Retina (tissue), 1 donor: ENCODE data around the gene GARS1.

ENCODE experiments used
- DNase-seq: peaks from one replicate; pipeline ENCODE4 v3.0.0-alpha.2; 2016

The GARS1 gene

DNA sequence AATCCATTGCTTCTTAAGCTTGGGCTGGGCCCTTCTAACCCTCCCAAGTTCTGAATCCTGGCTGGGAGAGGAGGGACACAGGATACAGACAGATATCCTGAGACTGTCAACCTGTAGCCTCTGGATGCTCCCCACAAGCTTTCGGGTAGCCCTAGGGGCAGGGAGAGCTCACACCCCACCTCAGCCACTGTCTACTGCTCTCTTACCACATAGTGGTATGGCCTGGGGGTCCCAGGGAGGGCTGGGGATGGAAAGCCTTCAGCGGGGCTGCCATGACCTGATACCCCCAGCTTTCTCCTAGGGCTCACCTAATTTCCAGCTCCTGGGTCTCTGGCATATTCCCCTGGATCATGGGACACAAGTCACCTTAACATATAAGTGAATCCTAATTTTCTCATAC lies 62.5 kb downstream of the GARS1 start:
- no peak for DNase-seq

DNA sequence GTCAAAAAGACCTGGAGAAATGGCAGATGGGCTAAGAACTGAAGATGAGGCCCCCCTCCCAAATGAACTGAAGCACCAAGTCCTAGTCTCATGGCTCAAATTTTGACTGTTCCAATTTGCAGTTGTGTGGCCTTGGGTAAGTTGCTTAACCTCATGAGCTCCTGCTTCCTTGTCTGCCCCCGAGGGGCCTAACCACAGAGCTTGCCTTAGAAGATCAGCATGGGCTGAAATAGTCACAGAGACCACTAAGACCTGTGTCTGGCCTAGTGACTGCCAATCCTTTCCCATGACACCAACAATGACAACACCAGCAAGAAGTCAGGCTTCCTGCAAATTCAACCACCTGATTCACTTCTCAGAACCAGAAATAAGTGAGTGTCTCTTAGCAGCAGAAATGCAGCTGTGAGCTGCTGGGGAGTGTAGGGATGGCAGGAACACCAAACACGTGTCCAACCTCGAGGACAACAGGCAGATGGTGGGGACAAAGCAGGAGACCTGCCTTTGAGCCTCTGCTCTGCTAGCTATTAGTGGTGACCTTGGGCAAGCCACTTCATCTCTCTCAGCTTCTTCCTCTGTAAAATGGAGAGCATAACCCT lies 63.9 kb downstream of the GARS1 start:
- DNase-seq: no peak

DNA sequence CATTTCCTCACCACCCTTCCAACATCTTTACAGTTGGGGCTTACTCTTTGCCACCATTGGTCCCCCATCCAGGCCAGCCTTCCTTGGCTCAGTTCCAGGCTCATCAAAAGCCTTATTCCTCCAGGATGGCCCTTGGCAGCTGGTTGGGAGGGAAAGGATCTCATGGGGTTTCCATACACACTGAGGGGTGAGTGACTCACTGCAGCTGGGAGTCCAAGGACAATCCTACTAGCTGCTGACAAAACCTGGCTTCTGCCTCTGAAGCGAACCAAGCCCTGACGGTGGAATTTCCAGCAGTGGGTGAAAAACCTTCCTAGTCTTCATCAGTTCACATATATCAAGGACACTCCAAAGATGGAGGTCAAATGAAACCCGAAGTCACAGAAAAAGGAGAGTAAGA lies 64.6 kb downstream of the GARS1 start:
- no peak for DNase-seq

DNA sequence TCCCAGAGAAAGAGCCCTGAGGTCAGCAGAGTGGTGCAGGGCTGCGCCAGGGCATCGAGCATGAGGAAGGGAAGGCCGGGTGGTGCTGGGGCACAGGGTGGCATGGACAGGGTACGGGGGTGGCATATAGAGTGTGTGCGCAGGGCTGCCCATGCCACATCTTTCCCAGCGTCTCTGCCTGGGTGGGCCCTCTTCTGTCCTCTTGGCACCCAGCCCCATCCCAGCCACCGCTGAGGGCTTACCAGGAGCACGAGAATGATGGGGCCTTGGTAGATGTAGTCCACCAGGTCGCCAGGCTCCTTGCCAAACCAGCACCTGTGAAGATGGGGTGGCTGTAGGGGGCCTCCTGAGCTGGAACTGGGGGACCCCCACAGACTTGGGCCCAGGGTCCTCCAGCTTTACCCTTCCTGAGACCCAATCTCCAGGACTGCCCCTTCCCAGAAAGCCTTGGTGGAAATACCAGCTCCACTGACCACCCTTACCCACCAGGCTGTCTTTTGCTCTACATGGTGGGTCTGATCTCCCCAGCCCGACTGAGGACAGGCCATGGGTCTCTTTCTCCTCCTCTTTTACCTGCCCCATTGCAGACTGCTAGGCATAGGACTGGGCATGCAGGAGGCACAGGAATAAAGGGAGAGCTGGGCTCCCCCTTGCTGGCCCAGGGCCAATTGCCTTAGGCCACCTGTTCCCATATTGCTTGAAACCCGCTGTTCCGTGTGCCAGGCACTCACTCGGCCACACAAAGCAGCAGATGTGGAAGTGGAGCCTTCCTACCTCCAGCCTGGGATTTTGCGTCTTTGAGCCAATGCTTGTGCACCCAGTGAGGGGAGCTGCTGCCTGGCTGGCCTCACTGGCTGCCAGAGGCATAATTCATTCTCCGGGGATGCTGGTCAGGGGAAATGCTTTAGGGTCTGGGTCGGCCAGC lies 65.9 kb downstream of the GARS1 start:
- DNase-seq: no peak

DNA sequence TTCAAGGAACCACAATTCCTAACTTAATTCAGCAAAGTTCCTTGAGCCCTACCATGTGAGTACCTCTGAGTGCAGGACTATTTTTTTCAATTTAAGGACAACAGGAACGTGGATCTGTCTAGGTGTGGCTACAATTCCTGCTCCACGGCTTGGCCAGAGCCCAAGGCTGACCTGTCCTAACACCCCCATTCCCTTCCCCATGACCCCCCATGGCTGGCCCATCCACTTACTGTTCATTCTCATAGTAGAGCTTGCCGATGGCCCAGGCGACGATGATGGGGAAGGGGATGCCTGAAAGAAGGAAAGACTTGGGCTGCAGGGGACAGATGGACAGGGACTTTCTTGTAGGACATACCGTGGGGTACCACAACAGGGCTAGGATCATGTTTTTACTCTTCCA lies 67.2 kb downstream of the GARS1 start:
- DNase-seq: no peak

DNA sequence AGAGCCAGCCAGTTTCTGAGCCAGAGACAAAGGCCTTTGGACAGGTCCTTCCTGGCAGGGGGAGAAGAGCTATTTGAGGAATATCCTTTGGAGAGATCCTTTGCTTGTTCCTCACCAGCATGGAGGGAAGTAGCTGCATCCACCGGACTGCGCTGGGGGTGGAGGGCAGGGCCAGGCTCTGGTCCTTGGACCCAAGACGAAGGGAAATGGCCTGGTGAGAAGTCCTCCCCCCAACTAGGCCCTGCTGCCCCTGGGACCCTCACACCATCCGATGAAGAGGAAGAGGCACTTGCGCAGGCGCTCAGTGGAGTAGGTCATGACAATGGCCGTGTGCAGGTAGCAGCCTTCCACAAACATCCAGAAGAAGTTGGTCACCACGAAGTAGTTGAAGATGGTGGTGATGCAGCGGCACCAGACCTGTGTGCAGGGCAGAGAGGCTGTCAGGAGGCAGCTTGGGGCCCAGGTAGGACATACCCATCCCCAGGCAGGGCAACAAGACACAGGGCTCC lies 67.8 kb downstream of the GARS1 start:
- no peak for DNase-seq

DNA sequence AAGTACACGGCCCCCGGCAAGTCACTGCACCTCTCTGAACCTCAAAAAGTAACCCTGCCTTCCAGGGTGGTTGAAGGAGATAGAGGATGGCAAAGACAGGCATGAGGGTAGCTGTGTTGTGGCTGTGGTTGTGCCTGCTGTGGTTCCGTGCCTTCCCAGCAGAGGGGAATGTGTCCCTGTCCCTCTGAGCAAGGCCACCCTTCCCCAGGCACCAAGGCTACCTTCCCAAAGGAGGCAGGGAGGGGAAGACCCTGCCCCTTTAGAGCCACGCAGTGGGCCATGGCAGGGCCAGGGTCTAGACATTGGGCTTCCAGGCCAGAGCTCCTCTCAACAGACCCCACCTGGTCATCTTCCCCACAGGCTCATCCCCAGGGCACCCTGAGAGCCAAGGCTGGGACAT lies 68.7 kb downstream of the GARS1 start:
- DNase-seq: no peak

DNA sequence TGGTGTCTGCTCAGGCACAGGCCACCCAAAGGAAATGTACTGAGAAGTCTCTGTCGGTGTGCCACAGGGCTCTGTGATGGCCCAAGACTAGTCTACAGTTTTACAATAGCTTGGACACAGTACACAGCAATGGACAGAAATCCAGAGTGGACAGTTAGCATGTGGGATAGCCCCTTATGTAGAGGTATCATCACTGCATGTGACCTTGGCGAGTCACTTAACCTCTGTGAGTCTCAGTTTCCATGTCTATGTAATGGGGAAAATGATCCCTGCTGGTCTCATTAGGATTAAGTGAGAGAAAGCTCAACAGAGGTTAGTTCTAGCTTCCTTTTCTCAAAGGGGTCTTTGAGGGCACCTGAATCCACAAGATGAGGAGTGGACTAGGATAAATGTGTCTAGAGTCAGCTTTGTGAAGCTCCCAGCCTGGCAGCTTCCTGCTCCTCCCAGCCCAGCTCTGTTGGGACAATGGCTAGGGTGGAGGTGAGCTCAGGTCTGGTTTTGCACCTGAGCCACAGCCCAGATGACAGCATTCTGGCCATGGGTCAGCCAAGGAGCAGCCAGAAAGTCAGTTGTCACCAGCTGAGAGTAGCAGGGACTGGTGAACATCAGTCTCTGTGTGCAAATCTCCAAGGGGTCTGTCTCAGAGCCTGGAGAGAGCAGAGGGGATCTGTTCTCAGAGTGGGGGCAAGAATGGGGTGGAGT lies 69.7 kb downstream of the GARS1 start:
- no peak for DNase-seq

DNA sequence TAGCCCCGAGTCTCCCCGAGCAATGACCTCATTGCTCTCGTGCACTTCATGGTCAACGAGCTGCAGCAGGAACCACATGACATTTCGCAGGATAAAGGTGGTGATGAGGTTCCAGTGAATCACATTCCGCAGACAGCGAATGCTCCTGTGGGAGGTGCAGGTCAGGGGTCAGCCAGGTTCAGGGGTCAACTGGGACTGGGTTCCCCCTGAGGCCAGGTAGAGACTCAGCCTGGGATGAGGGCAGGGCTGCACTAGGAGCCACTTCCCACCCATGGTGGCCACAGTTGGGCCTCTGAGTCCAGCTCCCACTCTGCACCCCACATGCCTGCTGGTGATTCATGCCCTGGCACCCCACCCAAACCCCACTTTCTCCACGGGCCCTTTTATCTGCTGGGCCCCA lies 70.4 kb downstream of the GARS1 start:
- DNase-seq: no peak

DNA sequence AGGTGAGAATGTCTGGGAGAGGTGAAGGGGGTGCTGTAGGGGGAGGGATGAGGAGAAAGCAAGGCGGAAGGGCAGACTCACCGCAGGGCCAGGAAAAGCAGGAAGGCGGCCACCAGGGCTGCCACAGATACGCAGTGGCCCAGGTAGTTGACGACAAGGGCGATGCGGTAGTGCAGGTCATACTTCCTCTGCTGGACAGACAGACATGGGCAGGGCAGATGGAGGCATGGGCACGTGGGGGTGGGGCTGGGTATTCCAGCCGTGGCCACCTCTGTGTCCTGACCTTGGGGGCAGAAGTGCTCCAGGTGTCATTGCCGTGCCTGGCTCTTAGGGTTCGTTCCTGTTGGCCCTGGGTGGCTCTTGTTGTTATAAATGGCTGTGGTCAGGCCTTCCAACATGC lies 70.8 kb downstream of the GARS1 start:
- DNase-seq: no peak

DNA sequence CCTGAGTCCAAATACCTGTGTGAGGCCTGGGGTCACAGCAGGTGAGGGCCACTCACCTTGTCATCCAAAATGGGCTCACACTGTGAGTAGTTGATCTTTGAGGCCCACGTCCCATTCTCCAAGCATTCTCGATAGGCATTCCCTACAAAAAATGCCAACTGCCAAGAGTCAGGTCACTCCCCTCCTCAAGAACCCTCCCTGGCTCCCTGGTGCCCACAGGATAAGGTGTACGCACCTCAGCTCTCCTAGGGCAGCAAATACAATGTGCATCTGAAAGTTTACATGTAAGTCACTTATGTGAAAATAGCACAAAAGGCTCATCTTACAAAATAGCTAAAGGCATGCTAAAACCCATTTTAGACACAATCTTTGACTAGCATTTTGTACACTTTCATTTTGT lies 72.5 kb downstream of the GARS1 start:
- no peak for DNase-seq

DNA sequence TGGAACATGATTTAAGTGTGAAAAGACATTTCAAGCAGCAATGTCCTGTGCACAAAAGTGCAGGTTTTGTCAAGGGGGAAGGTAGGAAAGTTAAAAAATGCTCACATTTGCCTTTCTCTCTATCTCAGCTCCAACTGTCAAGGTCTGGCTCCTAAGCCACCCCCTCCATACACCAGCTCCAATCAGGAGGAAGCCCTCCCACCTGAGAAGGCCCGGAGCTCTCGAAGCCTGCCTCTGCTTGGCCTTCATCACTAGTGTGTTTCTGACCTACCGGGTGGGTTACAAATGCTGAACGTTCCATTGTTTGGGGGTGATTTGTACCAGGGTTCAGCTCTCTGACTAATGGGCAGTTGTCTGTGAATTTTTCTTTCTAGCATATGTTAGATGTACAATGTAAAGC lies 73.4 kb downstream of the GARS1 start:
- DNase-seq: no peak

DNA sequence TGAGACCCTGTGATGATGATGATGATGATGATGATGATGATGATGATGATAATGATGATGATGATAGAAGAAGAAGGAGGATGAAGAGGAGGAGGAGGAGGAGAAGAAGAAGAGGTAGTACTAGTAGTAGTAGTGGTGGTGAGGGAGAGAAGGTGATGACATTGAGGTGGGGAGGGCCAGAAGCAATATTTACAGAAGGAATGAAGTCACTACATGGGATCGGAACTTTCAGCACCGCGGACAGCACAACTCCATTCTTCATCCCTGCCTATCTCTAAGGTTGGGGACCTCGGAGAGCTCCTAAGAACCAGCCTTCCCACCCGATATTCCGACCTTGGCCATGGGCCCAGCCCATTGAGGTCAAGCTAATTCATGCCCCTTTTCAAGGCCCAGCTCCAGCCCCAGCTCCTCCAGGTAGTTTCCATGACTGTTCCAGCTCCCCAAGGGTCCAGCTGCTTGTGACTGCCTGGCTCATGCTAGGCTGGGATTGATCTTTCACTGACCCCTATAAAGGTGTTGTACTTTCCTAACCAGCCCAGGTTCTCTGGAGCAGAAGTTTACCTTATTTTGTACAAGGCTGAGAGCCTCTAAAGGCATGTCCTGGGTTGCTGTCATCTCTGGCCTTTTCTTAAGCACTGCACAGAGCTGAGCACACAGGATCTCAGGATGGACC lies 77.3 kb downstream of the GARS1 start:
- peak; percentile 42 for DNase-seq

DNA sequence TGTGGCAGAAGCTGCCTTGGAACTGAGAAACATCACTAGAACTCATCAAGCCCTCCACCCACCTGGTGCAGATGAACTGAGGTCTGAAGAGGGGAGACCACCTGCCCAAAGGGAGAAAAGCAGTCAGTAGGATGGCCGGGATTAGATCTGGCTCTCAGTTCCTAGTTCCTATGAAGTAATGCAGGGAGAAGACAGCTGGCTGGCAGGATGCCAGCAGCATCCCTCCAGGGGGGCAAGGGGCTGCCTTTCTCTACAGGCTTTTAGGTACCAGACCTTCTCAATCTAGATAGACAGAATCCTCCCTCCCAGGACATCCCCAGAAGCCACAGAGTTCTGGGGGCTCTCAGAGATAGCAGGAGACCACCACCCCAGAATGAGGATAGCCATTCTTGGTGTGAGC lies 79.7 kb downstream of the GARS1 start:
- no peak for DNase-seq

DNA sequence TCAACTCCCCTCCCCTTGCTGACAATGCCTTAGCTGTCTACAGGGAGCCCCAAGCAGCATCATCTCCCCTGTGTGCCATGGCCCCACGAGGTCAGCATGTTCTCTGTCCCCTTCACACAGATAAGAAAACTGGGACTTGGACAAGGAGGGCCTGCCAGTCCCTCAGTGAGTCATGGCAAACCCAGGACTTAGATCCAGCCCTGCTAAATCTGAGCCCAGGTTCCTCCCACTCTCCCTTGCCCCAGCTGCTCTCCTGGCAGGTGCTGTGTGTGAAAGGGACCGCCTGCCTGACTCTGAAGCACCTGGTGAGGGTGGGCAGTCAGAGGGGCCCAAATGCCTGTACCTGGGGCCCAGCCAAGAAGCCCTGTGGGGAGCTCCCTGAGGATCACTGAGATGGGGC lies 80.2 kb downstream of the GARS1 start:
- no peak for DNase-seq

DNA sequence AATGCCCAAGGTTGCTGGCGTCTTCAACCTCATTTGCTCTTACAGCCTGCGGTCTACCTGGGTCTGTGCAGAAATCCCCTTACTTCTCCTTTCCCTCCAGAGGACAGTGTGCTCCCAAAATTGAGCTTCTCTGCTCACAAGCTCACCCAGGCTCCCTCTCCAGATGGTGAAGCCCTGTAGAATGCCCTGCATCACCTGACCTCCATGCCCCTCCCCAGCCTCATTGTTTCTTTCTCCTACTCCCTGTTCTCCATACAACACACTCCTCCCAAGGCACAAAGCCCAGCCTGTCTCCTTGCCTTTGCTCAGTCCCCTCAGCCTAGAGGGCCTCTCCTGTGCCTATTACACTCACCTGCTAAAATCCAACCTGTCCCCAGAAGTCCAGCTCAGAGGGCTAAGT lies 84.1 kb downstream of the GARS1 start:
- DNase-seq: no peak

DNA sequence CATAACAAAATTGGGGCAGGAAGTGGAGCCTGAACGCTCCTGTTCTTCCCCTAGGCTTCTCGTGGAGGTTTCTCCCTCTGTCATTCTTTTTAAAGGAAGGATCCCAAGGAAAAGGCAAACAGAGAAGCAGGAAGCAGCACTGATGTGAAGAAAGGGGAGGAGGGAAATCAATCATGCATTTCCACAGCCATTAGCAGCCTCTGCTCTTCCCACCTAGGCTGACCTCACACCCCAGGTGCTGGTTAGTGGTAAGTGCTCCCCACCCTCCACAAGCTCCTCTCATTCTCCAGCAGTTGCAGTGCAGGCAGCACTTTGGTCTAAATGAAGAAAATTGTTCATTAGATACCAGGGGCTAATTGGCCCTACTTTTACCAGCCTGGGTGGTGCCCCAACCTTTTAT lies 85.0 kb downstream of the GARS1 start:
- DNase-seq: no peak

DNA sequence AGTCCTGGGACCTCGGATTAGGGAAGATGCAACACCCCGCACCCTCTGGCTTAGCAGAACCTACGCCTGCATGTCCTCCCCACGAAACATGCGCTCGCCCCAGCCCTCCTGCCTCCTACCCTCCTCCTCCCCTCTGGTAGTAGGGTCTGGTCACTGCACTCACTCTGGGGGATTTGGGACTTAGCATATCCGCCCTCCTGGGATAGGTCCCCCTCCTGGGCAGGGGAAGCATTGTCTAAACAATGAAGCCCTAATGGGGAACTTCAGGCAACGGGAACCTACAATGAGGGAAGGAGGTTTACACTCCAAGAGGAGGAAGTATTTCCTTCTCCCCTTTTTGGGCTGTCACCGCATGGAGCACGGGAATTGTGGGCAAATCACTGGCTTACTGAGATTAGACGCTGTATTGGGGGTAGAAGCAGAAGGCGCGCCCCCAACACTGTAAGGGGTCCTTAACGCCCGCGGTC lies 86.7 kb downstream of the GARS1 start:
- DNase-seq: no peak

DNA sequence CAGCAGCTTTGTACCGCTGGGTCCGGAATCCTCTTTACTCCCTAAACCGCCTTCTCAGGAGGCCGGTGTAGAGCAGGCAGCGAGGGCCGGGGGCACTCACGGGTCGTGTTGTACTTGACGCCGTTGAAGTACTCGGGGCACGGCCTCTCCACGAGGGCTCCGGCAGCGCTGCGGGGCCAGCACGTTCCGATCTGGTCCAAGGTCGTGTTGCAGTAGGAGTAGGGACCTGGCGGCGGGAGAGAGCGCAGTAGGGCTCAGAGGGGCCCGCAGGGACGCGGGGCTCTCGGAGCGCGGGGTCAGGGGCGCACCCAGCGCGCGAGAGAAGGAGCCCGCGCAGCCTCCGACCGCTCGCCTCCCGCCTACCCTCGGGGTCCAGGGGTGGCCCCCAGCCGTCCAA lies 87.1 kb downstream of the GARS1 start:
- DNase-seq: no peak

DNA sequence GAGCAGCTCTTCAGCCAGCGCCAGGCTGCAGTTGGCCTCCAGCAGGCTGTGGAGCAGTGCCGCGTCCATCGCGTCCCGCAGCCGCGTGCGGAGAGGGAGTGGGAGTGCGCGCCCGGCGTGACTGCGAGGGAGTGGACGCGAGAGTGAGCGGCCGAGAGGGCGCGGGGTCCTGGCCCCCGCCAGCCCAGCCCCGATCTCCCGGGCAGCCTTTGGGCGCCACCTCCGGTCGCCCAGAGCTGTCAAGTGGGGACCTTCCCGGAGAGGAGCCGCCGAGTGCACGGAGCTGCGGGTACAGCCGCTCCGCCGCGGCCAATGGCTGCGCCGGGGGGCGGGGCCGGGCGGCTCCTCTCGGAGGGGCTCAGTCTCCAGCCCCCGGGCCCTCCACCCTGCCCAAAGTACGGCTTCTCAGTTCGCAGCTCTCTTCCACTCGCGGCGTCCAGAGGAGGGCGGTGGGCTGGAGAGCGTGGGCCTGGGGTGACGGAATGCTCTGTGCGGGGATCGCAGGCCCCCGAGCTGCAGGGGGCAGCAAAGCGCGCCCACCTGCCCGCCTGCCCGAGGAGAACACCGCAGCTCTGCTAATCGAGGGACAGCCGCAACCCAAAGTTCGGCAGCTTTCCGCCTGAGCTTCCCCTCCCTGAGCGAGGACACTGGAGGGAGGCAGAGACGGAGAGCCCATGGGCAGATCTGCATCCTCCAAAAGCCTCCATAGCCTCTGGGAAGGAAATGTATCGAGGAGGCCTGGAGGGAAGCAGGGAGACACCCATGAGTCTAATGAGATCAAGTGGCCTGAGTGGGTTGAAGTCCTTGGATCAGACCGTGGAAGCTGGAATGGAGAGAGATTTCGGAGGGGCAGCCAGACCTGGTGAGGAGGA lies 87.8 kb downstream of the GARS1 start, which contains the start of gene CRHR2:
Gene CRHR2, minus strand, starts transcription at position 245 of the 872 bp plus-strand sequence. Its CDS starts 176 bp downstream, at position 69.
- peak; percentile 86 for DNase-seq

DNA sequence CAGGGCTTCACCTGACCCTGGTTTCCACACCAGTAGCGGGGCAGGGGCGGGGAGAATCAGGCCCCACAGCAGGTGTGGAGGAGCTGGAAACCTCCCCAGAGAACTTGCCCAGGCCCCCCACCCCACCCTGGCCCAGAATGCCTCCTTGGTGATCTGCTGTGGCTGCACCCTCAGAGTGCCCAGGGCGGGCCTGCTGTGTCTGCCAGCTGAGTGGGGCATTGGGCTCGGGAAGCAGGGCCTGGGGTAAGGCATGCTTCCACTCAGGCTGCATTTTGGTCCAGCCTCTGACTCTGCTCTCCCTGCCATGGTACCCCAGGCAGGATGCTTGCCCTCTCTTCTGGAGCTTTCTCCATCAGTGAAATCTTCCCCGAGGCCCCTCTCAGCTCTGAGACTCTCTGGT lies 88.6 kb downstream of the GARS1 start:
- no peak for DNase-seq
